ENCODE results near the gene RNF213.

- no peak for TF ChIP-seq CTCF (IDR thresholded peaks at IDR 0.05 in 8 of 11, conservative IDR thresholded peaks at IDR 0.05 in 3 of 11)
- no peak for TF ChIP-seq POLR2A (IDR thresholded peaks at IDR 0.05)
- TF ChIP-seq POLR2AphosphoS5 (IDR thresholded peaks at IDR 0.05), result peak; percentile 80 to 90 (median 86)
Measured at GRCh38 chr17:80422981-80423380, 162.3 kb downstream of the RNF213 start.
